ENCODE data around the gene FUT8. TPM values are rescaled to one million over a fixed set of nuclear protein-coding genes. Genes with fewer than 3 reads are reported as not detected.

Gene FUT8
- total and polyA plus RNA-seq, 2 of the 8 experiments (the other 6 are each of a cell fraction or from before 2014, with no cell fraction given), result 10.5 to 25.1 TPM

DNA sequence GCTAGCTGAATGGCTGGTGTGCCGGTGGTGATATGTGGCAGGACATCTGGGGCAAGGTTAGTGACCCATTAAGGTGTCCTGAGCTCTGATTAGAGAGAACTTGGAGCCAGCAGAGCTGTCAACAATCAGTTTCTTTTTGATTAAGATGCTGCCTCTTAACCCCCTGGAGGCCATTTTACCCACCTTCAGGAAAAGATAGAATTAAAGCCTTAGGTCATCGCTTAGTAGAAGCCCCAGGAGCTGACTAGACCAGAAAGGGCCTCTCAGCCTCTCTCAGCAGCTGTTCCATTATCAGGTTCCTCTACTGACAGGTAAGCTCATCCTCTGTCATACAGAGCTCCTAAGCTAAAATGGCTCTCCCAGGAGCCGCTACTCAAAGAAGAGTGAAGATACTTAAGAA, 339.0 kb downstream of the FUT8 start:
- POLR2A ChIA-PET (ENCODE audit: partially characterized antibody), result no interaction called here
- no peak overlapping the region for H4K91ac ChIP-seq (replicated peaks; ENCODE audit: insufficient read length, low read length)
- H3K79me1 ChIP-seq (ENCODE audit: low read depth, low read length), result no peaks in the 10 kb centered on the region
- FAIRE-seq (no peak), DNase-seq (ENCODE audit: low read depth in 1 of 2, low spot score in 2 of 2) (no peak)
- H3K18ac ChIP-seq (ENCODE audit: extremely low read depth, low read length), result no peak overlapping the region
- no peaks in the 10 kb centered on the region for H3K79me2 ChIP-seq (ENCODE audit: control insufficient read depth in 1 of 2, insufficient read depth in 2 of 2, low read length in 2 of 2)
- no peak overlapping the region for H2AFZ ChIP-seq (ENCODE audit: low read length)
- H2BK12ac ChIP-seq (ENCODE audit: low read depth, low read length), result no peak overlapping the region
- no peak overlapping the region for H3K9ac ChIP-seq (replicated peaks in 1 of 4; ENCODE audit: extremely low read depth in 1 of 4, low read depth in 3 of 4, low read length in 3 of 4)
- no peak overlapping the region for H3K4ac ChIP-seq (replicated peaks; ENCODE audit: insufficient read length, low read depth, low read length)
- no peak overlapping the region for H4K5ac ChIP-seq (ENCODE audit: insufficient read length, low read depth, low read length)
- H2AK5ac ChIP-seq (ENCODE audit: low read depth, low read length), result no peak overlapping the region
- H3K23me2 ChIP-seq (ENCODE audit: low read depth, low read length), result no peaks in the 10 kb centered on the region
- no peak for TF ChIP-seq SP2 (IDR thresholded peaks at IDR 0.05; ENCODE audit: low read length)
- TF ChIP-seq YY1 (IDR thresholded peaks at IDR 0.05; ENCODE audit: low read depth, low read length), result peak; percentile 48; the same call in 1 of the 2 replicates
- no peak for TF ChIP-seq FOSL1 (IDR thresholded peaks at IDR 0.05; ENCODE audit: insufficient read depth, low read depth, low read length)
- no peak for TF ChIP-seq CHD2 (IDR thresholded peaks at IDR 0.05; ENCODE audit: low read length)
- TF ChIP-seq PHF8 (conservative IDR thresholded peaks at IDR 0.05; ENCODE audit: low read depth, low read length), result no peak
- no peak overlapping the region for H2BK20ac ChIP-seq (ENCODE audit: low read length)
- no peak overlapping the region for H2BK120ac ChIP-seq (replicated peaks; ENCODE audit: low read depth, low read length)
- H3K56ac ChIP-seq (replicated peaks; ENCODE audit: insufficient read length, low read depth, low read length), result no peak overlapping the region
- no peaks in the 10 kb centered on the region for H3K36me3 ChIP-seq (ENCODE audit: control insufficient read depth in 2 of 4, insufficient read depth in 4 of 4, low read length in 3 of 4)
- H4K8ac ChIP-seq (ENCODE audit: extremely low read depth, insufficient read depth, low read length), result no peak overlapping the region
- CTCF ChIA-PET (ENCODE audit: partially characterized antibody), result interaction anchor here (0.6 to 1.5 kb wide), 9 partner anchors 10 to 1871 kb away, joined by 3 to 7 read pairs (median 4); no protein-coding TSS in a partner anchor
- H3K23ac ChIP-seq (ENCODE audit: insufficient read length), result no peak overlapping the region
- H3K4me1 ChIP-seq (replicated peaks in 1 of 4; ENCODE audit: control insufficient read depth in 3 of 4, insufficient read depth in 4 of 4, low read length in 3 of 4), result no peaks in the 10 kb centered on the region; a peak in 1 of 7 replicates
- H3K14ac ChIP-seq (ENCODE audit: insufficient read length), result no peak overlapping the region
- H2BK5ac ChIP-seq (ENCODE audit: low read depth, low read length), result no peak overlapping the region
- H4K20me1 ChIP-seq (replicated peaks in 1 of 2; ENCODE audit: control insufficient read depth in 1 of 2, insufficient read depth in 2 of 2, low read length in 2 of 2), result no peaks in the 10 kb centered on the region
- no peak overlapping the region for H2BK15ac ChIP-seq (ENCODE audit: low read length)
- H3K27me3 ChIP-seq (replicated peaks in 1 of 4; ENCODE audit: control insufficient read depth in 3 of 4, extremely low read depth in 1 of 4, insufficient read depth in 3 of 4, low read length in 3 of 4), result no peaks in the 10 kb centered on the region; a peak in 1 of 7 replicates
- H3K4me3 ChIP-seq (ENCODE audit: extremely low read depth in 1 of 4, insufficient read depth in 2 of 4, low read depth in 3 of 4, low read length in 4 of 4), result no peak overlapping the region
- H3K4me2 ChIP-seq (ENCODE audit: insufficient read depth in 1 of 2, low read depth in 2 of 2, low read length in 2 of 2), result no peak overlapping the region
- H3K9me3 ChIP-seq (ENCODE audit: insufficient read depth in 2 of 2, low read depth in 1 of 2, low read length in 1 of 2), result no peaks in the 10 kb centered on the region
- no peak overlapping the region for H3K27ac ChIP-seq (ENCODE audit: low read depth, low read length)
- WGBS, 2 experiments (ENCODE audit: extremely low coverage in 1 of 2, insufficient coverage in 1 of 2, insufficient read length in 1 of 2, insufficient replicate concordance in 2 of 2, low coverage in 1 of 2, low lambda C conversion rate in 2 of 2, missing lambda C conversion rate in 1 of 2), result 78% methylated on average over 3 of the region's 3 CpGs; no CpG with 5 or more reads in 1 of the 2 experiments

All from H1 (cell line).